DOHH2 (cell line): ENCODE measurements around the gene PEX14.

Source experiments
- EZH2phosphoT487 ChIP-seq: fragments of 200-600 bp; sonication (generic); IDR thresholded peaks from 2 replicates; pipeline ENCODE4 v1.6.1; 2017; ENCODE audit warnings: borderline replicate concordance, mild to moderate bottlenecking, antibody characterized with exemption, low read length, moderate library complexity, mixed read lengths
- TF ChIP-seq, protein P1 (sequence below): fragments of 200-600 bp; sonication (generic); IDR thresholded peaks from one replicate; pipeline ENCODE4 v1.5.1; 2014; ENCODE audit warnings: antibody characterized with exemption, mild to moderate bottlenecking, low read depth, low read length; ENCODE audit not compliant: poor library complexity, severe bottlenecking

DNA sequence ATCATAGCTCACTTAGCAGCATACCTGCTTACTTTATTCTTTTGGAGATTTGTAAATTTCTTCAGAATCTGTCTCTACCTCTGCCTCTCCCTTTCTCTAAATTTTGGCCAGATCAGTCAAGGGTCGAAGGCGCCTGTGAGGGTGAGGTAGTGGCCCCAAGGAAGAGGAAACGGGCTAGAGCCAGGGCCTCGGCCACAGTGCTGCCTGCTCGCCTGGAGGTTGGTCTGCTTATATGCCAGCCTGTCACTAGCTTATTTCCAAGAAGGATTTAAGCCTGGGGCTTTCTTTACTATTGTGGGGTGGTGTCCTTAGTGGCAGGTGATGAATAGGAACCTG lies 19.6 kb downstream of the PEX14 start:
- TF ChIP-seq, protein P1, sequence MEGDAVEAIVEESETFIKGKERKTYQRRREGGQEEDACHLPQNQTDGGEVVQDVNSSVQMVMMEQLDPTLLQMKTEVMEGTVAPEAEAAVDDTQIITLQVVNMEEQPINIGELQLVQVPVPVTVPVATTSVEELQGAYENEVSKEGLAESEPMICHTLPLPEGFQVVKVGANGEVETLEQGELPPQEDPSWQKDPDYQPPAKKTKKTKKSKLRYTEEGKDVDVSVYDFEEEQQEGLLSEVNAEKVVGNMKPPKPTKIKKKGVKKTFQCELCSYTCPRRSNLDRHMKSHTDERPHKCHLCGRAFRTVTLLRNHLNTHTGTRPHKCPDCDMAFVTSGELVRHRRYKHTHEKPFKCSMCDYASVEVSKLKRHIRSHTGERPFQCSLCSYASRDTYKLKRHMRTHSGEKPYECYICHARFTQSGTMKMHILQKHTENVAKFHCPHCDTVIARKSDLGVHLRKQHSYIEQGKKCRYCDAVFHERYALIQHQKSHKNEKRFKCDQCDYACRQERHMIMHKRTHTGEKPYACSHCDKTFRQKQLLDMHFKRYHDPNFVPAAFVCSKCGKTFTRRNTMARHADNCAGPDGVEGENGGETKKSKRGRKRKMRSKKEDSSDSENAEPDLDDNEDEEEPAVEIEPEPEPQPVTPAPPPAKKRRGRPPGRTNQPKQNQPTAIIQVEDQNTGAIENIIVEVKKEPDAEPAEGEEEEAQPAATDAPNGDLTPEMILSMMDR = no peak
- no peak for TF ChIP-seq EZH2phosphoT487
